HEK293T (cell line): ENCODE measurements around the gene INSL3.
"Not testable (repeated sequence)": the region's sequence is repeated elsewhere in the genome, so short reads cannot be mapped to it uniquely, and the experiment has no call there.

Source experiments
- CTCF ChIA-PET: fragments of 350-600 bp; formaldehyde crosslinking; extraction: SDS; loops from one replicate; lab custom pipeline; 2021; ENCODE audit warnings: antibody characterized with exemption, inconsistent platforms; lab: Yijun Ruan, JAX
- POLR2A ChIA-PET: fragments of 350-600 bp; formaldehyde crosslinking; extraction: SDS; loops from one replicate; lab custom pipeline; 2020; ENCODE audit warnings: antibody characterized with exemption, inconsistent platforms; lab: Yijun Ruan, JAX
- DNase-seq: peaks from one replicate; pipeline ENCODE4 v3.0.0; 2012; ENCODE audit warnings: mixed read lengths; ENCODE audit errors: extremely low spot score
- ARNT ChIP-seq: fragments of 450-650 bp; IDR thresholded peaks from 2 replicates; pipeline ENCODE4 v1.6.1; 2017; ENCODE audit warnings: mild to moderate bottlenecking
- BHLHE40 ChIP-seq: fragments of 450-650 bp; IDR thresholded peaks from 2 replicates; pipeline ENCODE4 v1.6.1; 2016; ENCODE audit warnings: mild to moderate bottlenecking, moderate library complexity, borderline replicate concordance
- CTBP1 ChIP-seq: fragments of 450-650 bp; IDR thresholded peaks from 2 replicates; pipeline ENCODE4 v1.6.1; 2016; ENCODE audit warnings: borderline replicate concordance
- ELF4 ChIP-seq: fragments of 450-650 bp; IDR thresholded peaks from 2 replicates; pipeline ENCODE4 v1.6.1; 2017; ENCODE audit warnings: antibody characterized with exemption
- FOXA1 ChIP-seq: fragments of 450-650 bp; IDR thresholded peaks from 2 replicates; pipeline ENCODE4 v1.6.1; 2016; ENCODE audit warnings: mild to moderate bottlenecking
- FOXK2 ChIP-seq: fragments of 450-650 bp; IDR thresholded peaks from 2 replicates; pipeline ENCODE4 v1.6.1; 2016; ENCODE audit warnings: mild to moderate bottlenecking
- FOXM1 ChIP-seq: fragments of 450-650 bp; IDR thresholded peaks from 2 replicates; pipeline ENCODE4 v1.6.1; 2017; ENCODE audit warnings: mild to moderate bottlenecking, borderline replicate concordance
- HDGF ChIP-seq: fragments of 450-650 bp; IDR thresholded peaks from 2 replicates; pipeline ENCODE4 v1.6.1; 2017; ENCODE audit warnings: antibody characterized with exemption, borderline replicate concordance
- L3MBTL2 ChIP-seq: fragments of 450-650 bp; conservative IDR thresholded peaks from 2 replicates; pipeline ENCODE4 v1.6.1; 2016; ENCODE audit warnings: mild to moderate bottlenecking
- LEF1 ChIP-seq: fragments of 450-650 bp; IDR thresholded peaks from 2 replicates; pipeline ENCODE4 v1.6.1; 2017; ENCODE audit warnings: mild to moderate bottlenecking, borderline replicate concordance
- NFRKB ChIP-seq: fragments of 450-650 bp; IDR thresholded peaks from 2 replicates; pipeline ENCODE4 v1.6.1; 2016; ENCODE audit warnings: mild to moderate bottlenecking, moderate library complexity
- SP1 ChIP-seq: fragments of 450-650 bp; IDR thresholded peaks from 2 replicates; pipeline ENCODE4 v1.6.1; 2017
- SUZ12 ChIP-seq: fragments of 450-650 bp; IDR thresholded peaks from 2 replicates; pipeline ENCODE4 v1.6.1; 2016; ENCODE audit warnings: mild to moderate bottlenecking
- TARDBP ChIP-seq: fragments of 450-650 bp; IDR thresholded peaks from 2 replicates; pipeline ENCODE4 v1.6.1; 2016
- ZNF384 ChIP-seq: fragments of 450-650 bp; IDR thresholded peaks from 2 replicates; pipeline ENCODE4 v1.6.1; 2016
- TF ChIP-seq, protein P1 (sequence below): fragments of 450-650 bp; IDR thresholded peaks from 2 replicates; pipeline ENCODE4 v1.6.1; 2016

INSL3 gene

DNA sequence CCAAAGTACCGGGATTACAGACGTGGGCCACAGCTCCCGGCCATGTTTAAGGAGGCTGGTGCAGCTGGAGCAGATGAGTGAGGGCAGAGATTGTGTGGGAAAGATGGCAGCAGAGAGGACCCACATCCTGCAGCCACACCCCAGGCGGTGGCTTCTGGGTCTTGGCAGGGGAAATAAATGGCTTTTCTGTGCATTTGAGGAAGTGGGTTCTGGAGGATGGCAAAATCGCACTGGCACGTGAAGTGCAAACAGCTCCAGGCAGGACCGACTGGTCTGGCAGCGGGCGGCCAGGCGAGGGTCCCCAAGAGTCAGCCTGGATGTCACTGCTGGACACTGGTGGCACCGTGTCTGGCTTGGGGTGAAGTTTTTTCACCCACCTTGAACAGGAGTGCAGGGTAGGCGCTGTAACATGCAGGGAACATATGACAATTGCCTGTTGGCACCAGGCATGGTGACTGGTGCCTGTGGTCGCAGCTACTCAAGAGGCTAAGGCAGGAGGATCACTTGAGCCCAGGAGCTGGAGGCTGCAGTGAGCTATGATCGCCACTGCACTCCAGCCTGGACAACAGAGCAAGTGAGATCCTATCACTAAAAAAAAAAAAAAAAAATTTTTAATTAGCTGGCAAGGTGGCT lies 17.9 kb downstream of the INSL3 start:
- TF ChIP-seq LEF1 (no peak), FOXA1 (no peak), SUZ12 (no peak), L3MBTL2 (no peak), ZNF384 (no peak), FOXK2 (no peak), HDGF (no peak), BHLHE40 (no peak), ARNT (no peak), FOXM1 (no peak), SP1 (no peak), CTBP1 (no peak), TARDBP (no peak), ELF4 (no peak), NFRKB (no peak)
- TF ChIP-seq, protein P1, sequence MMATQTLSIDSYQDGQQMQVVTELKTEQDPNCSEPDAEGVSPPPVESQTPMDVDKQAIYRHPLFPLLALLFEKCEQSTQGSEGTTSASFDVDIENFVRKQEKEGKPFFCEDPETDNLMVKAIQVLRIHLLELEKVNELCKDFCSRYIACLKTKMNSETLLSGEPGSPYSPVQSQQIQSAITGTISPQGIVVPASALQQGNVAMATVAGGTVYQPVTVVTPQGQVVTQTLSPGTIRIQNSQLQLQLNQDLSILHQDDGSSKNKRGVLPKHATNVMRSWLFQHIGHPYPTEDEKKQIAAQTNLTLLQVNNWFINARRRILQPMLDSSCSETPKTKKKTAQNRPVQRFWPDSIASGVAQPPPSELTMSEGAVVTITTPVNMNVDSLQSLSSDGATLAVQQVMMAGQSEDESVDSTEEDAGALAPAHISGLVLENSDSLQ: no peak
- CTCF ChIA-PET: interaction anchor here (0.6 to 0.8 kb wide), 3 partner anchors 28 to 887 kb away, joined by 3 to 9 read pairs (median 3); no protein-coding TSS in a partner anchor
- POLR2A ChIA-PET: interaction anchor here (1.2 kb wide), 1 partner anchor 38 kb away, joined by 3 read pairs; no protein-coding TSS in a partner anchor
- DNase-seq: no peak

DNA sequence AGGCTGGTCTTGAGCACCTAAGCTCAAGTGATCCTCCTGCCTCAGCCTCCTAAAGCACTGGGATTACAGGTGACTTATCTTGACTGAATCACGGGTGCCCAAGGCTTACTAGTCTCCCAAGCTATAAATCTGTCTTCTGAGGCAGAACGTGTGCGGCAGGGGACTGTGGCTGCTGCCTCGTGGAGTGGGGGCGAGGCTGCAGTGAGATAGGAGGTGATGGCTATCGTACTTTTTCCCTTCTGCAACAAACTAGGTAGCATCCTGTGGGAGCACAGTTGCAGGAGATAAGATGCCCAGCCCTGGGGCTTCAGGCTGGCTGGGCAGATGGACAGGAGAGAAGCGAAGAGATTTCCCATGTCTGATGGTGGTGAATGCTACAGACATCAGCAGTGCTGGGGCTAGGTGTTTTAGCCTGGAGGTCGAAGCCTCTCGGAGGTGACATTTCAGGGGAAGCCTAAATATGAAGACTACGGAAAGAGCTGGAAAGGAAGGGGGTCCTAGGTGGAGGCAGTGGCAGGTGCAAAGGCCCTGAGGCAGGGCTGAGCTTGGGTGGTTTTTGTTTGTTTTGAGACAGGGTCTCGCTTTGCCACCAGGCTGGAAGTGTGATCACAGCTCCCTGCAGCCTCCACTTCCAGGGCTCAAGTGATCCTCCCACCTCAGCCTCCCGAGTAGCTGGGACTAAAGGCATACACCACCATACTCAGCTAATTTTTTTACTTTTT lies 19.0 kb downstream of the INSL3 start:
- ChIA-PET CTCF (interaction anchor here (0.8 kb wide), 1 partner anchor 136 kb away, joined by 5 read pairs; no protein-coding TSS in a partner anchor), POLR2A (no interaction called here)
- no peak for DNase-seq
- TF ChIP-seq ARNT (no peak), LEF1 (no peak), NFRKB (no peak), CTBP1 (no peak), ZNF384 (no peak), TARDBP (no peak), FOXA1 (no peak), HDGF (no peak), FOXK2 (no peak), L3MBTL2 (no peak), SP1 (no peak)
- TF ChIP-seq, protein P1: no peak

GRCh38 chr19:17798599-17798998 lies 22.7 kb downstream of the INSL3 start:
- DNase-seq, POLR2A ChIA-PET: not testable (repeated sequence)
- CTCF ChIA-PET: interaction anchor here (0.9 kb wide), 1 partner anchor 45 kb away, joined by 3 read pairs; no protein-coding TSS in a partner anchor

- CTCF ChIA-PET: interaction anchor here (0.6 to 0.9 kb wide), 2 partner anchors 9 to 46 kb away, joined by 3 read pairs; no protein-coding TSS in a partner anchor
- TF ChIP-seq SP1: no peak
- TF ChIP-seq FOXA1: no peak
- TF ChIP-seq ARNT: no peak
- TF ChIP-seq, protein P1: no peak
- no peak for TF ChIP-seq ELF4
- TF ChIP-seq FOXM1: no peak
- no peak for TF ChIP-seq NFRKB
- no peak for TF ChIP-seq FOXK2
- no peak for TF ChIP-seq SUZ12
- no peak for TF ChIP-seq BHLHE40
- no peak for TF ChIP-seq CTBP1
- TF ChIP-seq LEF1: no peak
- no peak for TF ChIP-seq TARDBP
- TF ChIP-seq ZNF384: no peak
- no peak for TF ChIP-seq L3MBTL2
- POLR2A ChIA-PET: interaction anchor here (1.3 kb wide), 1 partner anchor 62 kb away, joined by 5 read pairs; the partner anchor contains the start of gene RPL18A
- no peak for DNase-seq
Observed at GRCh38 chr19:17797424-17798201, 23.7 kb downstream of the INSL3 start.

- DNase-seq: no peak
- ChIA-PET POLR2A (interaction anchor here (1.3 kb wide), 1 partner anchor 62 kb away, joined by 5 read pairs; the partner anchor contains the start of gene RPL18A), CTCF (interaction anchor here (0.6 kb wide), 1 partner anchor 8 kb away, joined by 3 read pairs; no protein-coding TSS in a partner anchor)
- TF ChIP-seq TARDBP: no peak
- TF ChIP-seq FOXA1: no peak
- no peak for TF ChIP-seq FOXK2
- TF ChIP-seq CTBP1: no peak
- no peak for TF ChIP-seq ARNT
- no peak for TF ChIP-seq SP1
- TF ChIP-seq, protein P1: no peak
- TF ChIP-seq BHLHE40: no peak
- no peak for TF ChIP-seq FOXM1
- TF ChIP-seq L3MBTL2: no peak
- no peak for TF ChIP-seq NFRKB
- TF ChIP-seq HDGF: no peak
- TF ChIP-seq LEF1: no peak
- TF ChIP-seq ZNF384: no peak
- TF ChIP-seq ELF4: no peak
- no peak for TF ChIP-seq SUZ12
Observed at GRCh38 chr19:17796838-17797423, 24.4 kb downstream of the INSL3 start.
